GM19239 (cell line): ENCODE measurements around the gene THUMPD1.
"Not testable (repeated sequence)": the region's sequence is repeated elsewhere in the genome, so short reads cannot be mapped to it uniquely, and the experiment has no call there.

Source experiments
- DNase-seq: peaks from one replicate; pipeline ENCODE4 v3.0.0; 2011; ENCODE audit warnings: low spot score; ENCODE audit not compliant: insufficient read length
- FAIRE-seq: peaks from 2 replicates; lab custom pipeline; 2011; peaks lifted over from hg19 to GRCh38; lab: Jason Lieb, UNC

Gene THUMPD1

DNA sequence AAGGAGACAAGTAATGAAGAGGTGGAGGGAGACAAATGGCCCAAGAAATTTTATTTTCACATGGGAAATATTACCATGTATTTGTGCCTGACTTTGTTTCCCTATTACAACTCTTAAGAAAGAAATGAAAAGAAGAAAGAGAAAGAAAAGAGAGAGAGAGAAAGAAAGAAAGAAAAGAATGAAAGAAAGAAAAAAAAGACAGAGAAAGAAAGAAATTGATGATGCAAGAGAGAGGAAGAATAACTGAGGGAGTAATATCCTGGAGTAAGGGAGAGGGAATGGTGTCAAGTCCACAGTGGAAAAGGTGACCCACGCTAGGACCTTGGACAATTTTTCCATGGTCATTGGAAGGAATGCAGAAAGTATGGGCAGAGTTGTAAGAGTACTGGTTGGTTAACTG is 12.1 kb upstream of the THUMPD1 start:
- no peak for DNase-seq
- no peak for FAIRE-seq

- DNase-seq: no peak
- no peak for FAIRE-seq
Measured at GRCh38 chr16:20750558-20750957, 8.9 kb upstream of the THUMPD1 start.

- no peak for DNase-seq
- FAIRE-seq: no peak
Measured at GRCh38 chr16:20749474-20749873, 7.9 kb upstream of the THUMPD1 start.

DNA sequence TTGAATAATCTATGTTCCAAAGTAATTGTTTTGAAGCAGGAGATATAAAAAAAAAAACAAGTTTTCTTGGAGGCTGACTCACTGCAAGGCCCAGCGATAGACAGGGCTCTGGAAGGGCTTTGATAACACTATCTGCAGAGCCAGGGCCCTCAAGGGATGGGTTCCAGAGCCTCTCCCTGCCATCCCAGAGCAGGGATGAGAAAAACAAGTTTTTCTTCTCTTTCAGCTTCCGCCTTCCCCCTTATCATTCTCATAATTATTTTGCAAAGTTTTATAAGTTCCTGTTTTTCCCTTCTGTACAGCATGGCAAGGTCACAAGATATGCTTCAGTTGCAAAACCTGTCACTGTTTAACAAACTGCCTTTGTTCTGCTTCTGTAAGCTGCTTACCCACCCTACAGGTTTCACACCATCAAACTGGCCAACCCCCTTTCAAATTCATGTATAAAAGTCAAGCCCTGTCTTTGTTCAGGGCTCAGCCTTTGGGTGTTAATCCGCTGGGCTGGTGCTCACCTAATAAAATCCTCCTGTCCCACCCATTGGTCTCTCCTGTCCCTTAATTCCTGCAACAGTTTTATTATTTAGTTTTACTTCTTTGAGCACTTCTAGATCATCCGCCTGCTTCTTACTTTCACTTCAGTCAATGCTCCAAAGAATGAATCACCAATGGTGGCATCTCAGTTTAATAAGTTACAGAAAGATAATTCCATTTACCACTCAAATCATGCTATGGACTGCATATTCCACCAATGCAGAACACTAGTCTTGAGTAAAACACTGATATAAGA is 5.6 kb upstream of the THUMPD1 start:
- FAIRE-seq (peak; percentile 82), DNase-seq (no peak)

GRCh38 chr16:20746461-20746860 is 4.8 kb upstream of the THUMPD1 start:
- FAIRE-seq (no peak), DNase-seq (no peak)

DNA sequence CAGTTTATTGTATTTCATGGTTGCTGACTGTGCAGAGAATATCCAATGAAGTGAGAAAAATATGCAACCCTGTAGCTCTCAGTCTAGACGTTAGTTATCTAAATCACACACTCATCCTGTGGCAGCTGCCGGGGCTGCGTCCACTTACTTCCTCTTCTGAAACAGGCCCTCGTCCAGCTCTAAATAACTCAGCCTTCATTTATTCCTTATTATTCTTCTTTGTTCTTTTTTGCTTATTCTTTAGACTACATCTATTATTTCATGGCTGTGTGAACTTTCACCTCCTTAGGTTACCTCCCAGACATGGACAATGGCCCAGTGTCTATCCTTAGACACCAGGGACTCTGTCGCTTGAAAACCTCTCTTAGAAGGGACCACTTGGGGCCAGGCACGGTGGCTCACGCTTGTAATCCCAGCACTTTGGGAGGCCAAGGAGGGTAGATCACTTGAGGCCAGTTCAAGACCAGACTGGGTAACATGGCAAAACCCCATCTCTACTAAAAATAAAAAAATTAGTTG is 3.4 kb upstream of the THUMPD1 start:
- FAIRE-seq (no peak), DNase-seq (no peak)

DNA sequence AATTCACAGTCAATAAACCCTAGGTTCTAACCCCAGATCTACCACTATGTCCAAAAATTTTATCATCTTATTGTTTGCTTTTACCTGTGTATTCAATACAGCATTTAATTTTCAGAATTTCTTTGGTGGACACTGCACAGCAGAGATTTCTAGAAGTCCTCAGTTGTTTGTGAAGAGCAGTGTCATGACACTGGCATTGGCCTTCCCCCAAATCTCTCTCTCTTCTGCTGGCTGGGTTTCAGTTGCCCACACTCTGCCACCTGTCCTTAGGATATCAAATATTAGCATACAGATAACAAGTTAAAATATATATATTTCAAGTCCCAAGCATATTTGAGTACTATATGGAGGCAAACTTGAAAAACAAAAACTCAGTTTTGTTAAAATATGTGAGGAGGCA is 2.0 kb upstream of the THUMPD1 start:
- FAIRE-seq (no peak), DNase-seq (no peak)

- FAIRE-seq (no peak), DNase-seq (peak; percentile 72)
Measured at GRCh38 chr16:20740901-20741521, 607 bp downstream of the THUMPD1 start.

- DNase-seq: no peak
- FAIRE-seq: no peak
Measured at GRCh38 chr16:20740007-20740883, 1.4 kb downstream of the THUMPD1 start.

GRCh38 chr16:20735490-20735889 is 6.1 kb downstream of the THUMPD1 start:
- no peak for FAIRE-seq
- no peak for DNase-seq

DNA sequence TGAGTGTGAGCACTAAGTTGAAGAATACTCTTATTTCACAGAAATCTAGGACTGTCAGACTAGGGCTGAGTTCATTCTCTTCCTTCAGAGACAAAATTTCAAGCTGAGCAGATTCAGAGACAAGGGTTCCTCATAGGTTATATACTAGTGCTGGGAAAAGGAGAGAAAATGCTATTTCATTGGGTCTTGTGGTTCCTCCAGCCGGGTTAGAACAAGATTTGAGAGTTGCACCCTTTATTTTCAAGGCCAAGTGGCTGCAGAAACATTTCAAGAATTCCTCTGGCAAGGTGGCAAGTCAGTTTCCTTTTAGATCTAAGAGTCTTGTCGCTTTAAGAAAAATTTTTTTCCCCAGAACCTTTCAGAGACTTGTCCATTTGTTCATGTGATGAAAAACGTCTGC is 6.8 kb downstream of the THUMPD1 start:
- no peak for FAIRE-seq
- DNase-seq: no peak

- FAIRE-seq (no peak), DNase-seq (no peak)
Measured at GRCh38 chr16:20734056-20734455, 7.6 kb downstream of the THUMPD1 start.

DNA sequence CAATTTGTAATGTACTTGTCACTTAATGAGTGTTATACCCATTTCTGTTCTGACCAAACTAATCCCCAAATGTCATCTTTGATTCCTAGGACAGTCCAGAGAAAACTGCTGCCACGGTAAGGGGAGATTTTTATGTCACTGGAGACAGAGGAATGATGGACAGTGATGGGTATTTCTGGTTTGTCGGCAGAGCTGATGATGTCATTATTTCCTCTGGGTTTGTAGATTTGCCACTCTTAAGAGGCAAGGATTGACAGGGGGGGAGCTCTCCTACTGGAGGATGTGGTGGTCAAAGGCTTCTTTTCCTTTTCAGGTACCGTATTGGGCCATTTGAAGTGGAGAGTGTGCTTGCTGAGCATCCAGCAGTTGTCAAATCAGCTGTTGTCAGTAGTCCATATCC is 12.5 kb downstream of the THUMPD1 start:
- FAIRE-seq: no peak

GRCh38 chr16:20727181-20727580 is 14.4 kb downstream of the THUMPD1 start:
- no peak for FAIRE-seq

More for the DNA sequence above, 12.5 kb downstream of the THUMPD1 start:
- no peak for DNase-seq

GRCh38 chr16:20726661-20727060 is 15.0 kb downstream of the THUMPD1 start:
- DNase-seq (no peak), FAIRE-seq (no peak)

More at GRCh38 chr16:20727181-20727580, 14.4 kb downstream of the THUMPD1 start:
- DNase-seq: no peak

GRCh38 chr16:20720251-20720650 is 21.4 kb downstream of the THUMPD1 start:
- FAIRE-seq (no peak), DNase-seq (no peak)

DNA sequence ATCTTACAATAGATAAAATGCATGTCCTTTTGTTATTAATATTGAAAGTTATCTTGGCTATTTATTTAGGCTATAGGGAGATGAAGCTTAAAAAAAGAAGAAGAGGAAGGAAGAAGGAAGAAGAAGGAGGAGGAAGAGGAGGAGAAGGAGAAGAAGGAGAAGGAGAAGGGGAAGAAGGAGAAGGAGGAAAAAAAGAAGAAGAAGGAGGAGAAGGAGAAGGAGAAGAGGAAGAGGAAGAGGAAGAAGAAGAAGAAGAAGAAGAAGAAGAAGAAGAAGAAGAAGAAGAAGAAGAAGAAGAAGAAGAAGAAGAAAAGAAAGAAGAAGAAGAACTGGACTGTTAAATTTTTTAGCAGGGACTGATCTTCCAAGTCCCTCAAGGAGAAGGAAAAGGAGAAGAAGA is 23.9 kb downstream of the THUMPD1 start:
- DNase-seq, FAIRE-seq: not testable (repeated sequence)

DNA sequence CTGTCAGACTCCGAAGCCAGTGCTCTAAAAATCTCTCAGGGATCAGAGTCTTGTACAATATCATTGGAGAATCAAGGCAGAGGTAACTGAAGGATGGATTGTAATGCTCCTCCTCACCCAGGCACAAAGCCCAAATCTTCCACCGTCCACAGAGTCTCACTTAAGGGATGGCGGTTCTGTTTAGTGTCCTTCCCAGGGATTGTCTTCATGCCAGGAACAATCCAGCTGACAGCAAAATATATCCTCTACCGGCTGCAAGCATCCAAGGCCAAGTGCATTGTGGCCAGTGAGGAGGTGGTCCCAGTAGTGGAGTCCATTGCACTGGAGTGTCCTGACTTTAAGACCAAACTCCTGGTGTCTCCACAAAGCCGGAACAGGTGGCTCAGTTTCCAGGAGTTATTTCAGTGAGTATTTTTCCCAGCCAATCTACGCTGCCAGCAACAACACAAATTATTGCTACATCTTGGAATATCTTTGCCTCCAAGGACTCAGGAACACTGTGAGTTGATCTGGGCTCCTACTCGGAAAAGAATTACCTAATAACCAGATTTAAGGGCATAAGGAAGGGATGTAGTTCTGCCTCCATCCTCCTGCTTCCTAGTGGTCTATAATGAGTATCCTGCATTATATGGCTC is 30.2 kb downstream of the THUMPD1 start:
- DNase-seq (no peak), FAIRE-seq (no peak)

DNA sequence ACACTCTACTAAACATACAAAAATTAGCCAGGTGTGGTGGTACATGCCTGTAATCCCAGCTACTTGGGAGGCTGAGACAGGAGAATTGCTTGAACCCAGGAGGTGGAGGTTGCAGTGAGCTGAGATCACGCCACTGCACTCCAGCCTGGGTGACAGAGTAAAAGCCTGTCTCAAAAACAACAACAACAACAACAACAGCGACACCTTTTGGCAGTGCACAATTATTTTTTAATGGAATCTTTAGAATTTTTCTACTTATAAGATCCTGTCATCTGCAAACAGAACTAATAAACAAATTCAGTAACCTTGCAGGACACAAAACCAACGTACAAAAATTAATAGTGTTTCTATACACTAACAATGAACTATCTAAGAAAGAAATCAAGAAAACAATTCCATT is 33.5 kb downstream of the THUMPD1 start:
- not testable (repeated sequence) for FAIRE-seq, DNase-seq

GRCh38 chr16:20707461-20707860 is 34.2 kb downstream of the THUMPD1 start:
- DNase-seq (no peak), FAIRE-seq (no peak)
